Upper lobe of right lung (tissue), 1 donor: Measurements from ENCODE around the gene NEK10. TPM values are rescaled to one million over a fixed set of nuclear protein-coding genes. Genes with fewer than 3 reads are reported as not detected.

Experiments used
- ATAC-seq: fragments of 200-7000 bp; cut with Tn5 transposase; one replicate; pipeline ENCODE4 v1.9.1; 2020; ENCODE audit warnings: mild to moderate bottlenecking, moderate library complexity
- DNase-seq: peaks from one replicate; pipeline ENCODE4 v3.0.0-alpha.2; 2020
- H3K27ac ChIP-seq: fragments of 200-600 bp; one replicate; pipeline ENCODE4 v1.8.0; 2022
- H3K27me3 ChIP-seq: fragments of 200-600 bp; one replicate; pipeline ENCODE4 v1.8.0; 2022; ENCODE audit warnings: mild to moderate bottlenecking
- H3K36me3 ChIP-seq: fragments of 200-600 bp; one replicate; pipeline ENCODE4 v1.8.0; 2022
- H3K4me1 ChIP-seq: fragments of 200-600 bp; one replicate; pipeline ENCODE4 v1.8.0; 2022
- H3K4me3 ChIP-seq: fragments of 200-600 bp; one replicate; pipeline ENCODE4 v1.8.0; 2022; ENCODE audit warnings: mild to moderate bottlenecking
- H3K9me3 ChIP-seq: fragments of 200-600 bp; one replicate; pipeline ENCODE4 v1.8.0; 2022
- intact Hi-C: fragments of 100-400 bp; cut with DNase I; formaldehyde crosslinking; loops from one replicate; pipeline ENCODE4 v1.11.0; 2022
- total RNA-seq: library from RNA; stranded (reverse); fragmentation: NEBNext Ultra II Directional; extraction: Animal tissue kit (Norgen Biotek cat#: 25700); gene quantifications from one replicate; pipeline ENCODE4 v1.2.1, GENCODE V29; 2021
- TF ChIP-seq, protein P1 (sequence below): fragments of 200-600 bp; IDR thresholded peaks from one replicate; pipeline ENCODE4 v1.8.0; 2022; ENCODE audit warnings: antibody characterized with exemption
- donor health status: DM: no; HTN: yes; CAD: no; lungs with severe emphysema.

Gene NEK10
- total RNA-seq, 1 donor from 2014 or later = 0.49 TPM

DNA sequence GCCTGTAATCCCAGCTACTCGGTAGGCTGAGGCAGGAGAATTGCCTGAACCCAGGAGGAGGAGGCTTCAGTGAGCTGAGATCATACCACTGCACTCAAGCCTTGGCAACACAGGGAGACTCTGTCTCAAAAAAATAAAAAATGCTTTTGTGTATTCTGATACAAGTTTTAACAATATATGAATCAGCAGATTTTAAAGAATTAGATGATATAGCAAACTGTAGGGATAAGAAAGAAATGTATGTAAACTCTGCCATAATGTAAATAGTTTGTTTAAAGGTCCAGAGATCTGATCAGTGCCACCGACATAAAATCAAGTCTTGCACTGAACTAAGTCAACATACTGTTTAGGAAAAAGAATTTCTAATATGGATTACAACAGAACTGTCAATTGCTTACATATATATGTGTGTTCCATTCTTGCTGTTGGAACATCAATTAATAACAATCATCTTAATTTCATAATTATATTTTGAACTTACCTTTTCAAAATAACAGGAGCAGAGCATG lies 208.3 kb downstream of the NEK10 start:
- intact Hi-C loops = no loop called here
- no peaks in the 10 kb centered on the region for H3K4me1 ChIP-seq
- ATAC-seq (no peak), DNase-seq (no peak)
- H3K27ac ChIP-seq = no peak overlapping the region
- H3K9me3 ChIP-seq = no peaks in the 10 kb centered on the region
- no peak overlapping the region for H3K4me3 ChIP-seq
- no peaks in the 10 kb centered on the region for H3K36me3 ChIP-seq
- TF ChIP-seq, protein P1, sequence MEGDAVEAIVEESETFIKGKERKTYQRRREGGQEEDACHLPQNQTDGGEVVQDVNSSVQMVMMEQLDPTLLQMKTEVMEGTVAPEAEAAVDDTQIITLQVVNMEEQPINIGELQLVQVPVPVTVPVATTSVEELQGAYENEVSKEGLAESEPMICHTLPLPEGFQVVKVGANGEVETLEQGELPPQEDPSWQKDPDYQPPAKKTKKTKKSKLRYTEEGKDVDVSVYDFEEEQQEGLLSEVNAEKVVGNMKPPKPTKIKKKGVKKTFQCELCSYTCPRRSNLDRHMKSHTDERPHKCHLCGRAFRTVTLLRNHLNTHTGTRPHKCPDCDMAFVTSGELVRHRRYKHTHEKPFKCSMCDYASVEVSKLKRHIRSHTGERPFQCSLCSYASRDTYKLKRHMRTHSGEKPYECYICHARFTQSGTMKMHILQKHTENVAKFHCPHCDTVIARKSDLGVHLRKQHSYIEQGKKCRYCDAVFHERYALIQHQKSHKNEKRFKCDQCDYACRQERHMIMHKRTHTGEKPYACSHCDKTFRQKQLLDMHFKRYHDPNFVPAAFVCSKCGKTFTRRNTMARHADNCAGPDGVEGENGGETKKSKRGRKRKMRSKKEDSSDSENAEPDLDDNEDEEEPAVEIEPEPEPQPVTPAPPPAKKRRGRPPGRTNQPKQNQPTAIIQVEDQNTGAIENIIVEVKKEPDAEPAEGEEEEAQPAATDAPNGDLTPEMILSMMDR = no peak
- H3K27me3 ChIP-seq = no peaks in the 10 kb centered on the region

DNA sequence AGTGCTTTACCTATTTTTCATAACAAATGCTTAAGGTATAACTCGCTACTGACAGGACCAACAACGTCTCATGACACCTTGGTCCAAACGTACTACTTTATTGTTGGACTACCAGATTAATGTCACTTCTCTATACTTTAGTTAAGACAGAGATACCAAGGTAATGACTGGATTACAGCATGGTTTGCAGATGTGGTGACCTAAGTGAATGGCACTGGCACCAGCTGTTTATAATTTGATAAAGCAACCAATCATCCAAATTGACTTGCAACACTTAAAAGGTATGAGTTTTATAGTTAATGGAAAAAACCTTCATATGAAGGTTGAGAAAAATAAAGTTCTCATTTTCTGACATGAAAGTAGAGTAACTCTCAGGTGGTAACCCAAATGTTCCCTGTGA lies 209.0 kb downstream of the NEK10 start:
- TF ChIP-seq, protein P1 = no peak
- DNase-seq (no peak), ATAC-seq (no peak)
- Histone ChIP-seq H3K36me3 (no peaks in the 10 kb centered on the region), H3K4me3 (no peak overlapping the region), H3K27me3 (no peaks in the 10 kb centered on the region), H3K27ac (no peak overlapping the region), H3K4me1 (no peaks in the 10 kb centered on the region), H3K9me3 (no peaks in the 10 kb centered on the region)
- intact Hi-C loops = no loop called here

DNA sequence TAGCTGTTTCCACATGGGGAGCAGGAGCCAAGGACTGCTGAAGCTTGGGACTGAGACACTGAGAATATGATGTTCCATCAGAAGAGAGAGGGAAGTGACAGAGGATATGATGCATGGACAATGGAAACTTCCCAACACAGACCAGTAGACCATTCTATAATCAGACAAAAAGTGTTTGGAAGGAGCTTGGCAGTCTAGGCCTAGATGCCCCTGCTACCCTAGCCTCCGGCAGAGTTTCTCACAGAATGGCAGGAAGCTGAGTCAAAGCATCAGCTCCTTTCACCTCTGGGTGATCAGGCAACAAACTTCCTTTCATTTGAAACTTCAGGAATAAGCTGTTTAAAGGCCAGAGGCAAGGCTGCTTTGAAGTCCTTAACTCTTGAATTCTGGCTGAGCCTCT lies 222.0 kb downstream of the NEK10 start:
- ATAC-seq (no peak), DNase-seq (no peak)
- TF ChIP-seq, protein P1 = no peak
- H3K27me3 ChIP-seq = no peaks in the 10 kb centered on the region
- H3K4me1 ChIP-seq = no peaks in the 10 kb centered on the region
- no peak overlapping the region for H3K4me3 ChIP-seq
- no peaks in the 10 kb centered on the region for H3K36me3 ChIP-seq
- H3K9me3 ChIP-seq = no peaks in the 10 kb centered on the region
- intact Hi-C loops = no loop called here
- H3K27ac ChIP-seq = peak overlapping the region; percentile 5

DNA sequence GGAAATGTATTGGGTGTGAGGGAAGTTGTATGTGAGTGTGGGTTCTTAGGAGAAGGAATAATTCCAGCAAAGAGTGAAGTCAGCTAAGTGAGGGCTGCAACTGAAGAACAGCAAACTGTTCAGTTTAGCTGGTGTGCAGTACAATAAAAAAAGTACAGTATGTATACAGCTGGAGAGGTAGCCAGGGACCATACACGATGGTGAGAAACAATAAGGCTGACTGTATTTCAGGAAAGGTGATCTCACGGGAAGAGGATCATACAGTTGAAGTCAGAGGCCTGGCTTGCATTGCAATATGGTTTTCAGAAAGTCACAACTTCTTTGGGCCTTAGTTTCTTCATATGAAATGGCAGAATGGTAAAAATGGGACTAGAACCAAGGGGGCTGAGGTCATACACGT lies 222.4 kb downstream of the NEK10 start:
- peak overlapping the region; percentile 5 for H3K27ac ChIP-seq
- intact Hi-C loops = no loop called here

DNA sequence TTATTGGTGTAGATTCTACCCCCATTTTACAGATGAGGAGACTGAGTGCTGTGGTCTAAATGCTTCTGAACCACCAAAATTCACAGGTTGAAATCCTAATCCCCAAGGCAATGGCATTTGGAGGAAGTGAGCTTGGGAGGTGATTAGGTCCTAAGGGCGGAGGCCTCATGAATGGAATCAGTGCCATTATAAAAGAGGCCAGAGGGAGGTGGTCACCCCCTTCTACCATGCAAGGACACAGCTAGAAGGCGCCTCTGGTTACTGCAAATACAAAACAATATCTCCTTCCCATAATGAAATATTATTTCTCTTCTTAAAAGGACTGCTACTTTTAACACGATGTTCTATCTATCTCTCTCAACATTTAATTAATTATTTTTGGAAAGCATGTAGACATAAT lies 223.5 kb downstream of the NEK10 start:
- Histone ChIP-seq H3K36me3 (no peaks in the 10 kb centered on the region), H3K27ac (no peak overlapping the region), H3K27me3 (no peaks in the 10 kb centered on the region), H3K9me3 (no peaks in the 10 kb centered on the region), H3K4me3 (no peak overlapping the region), H3K4me1 (no peaks in the 10 kb centered on the region)
- TF ChIP-seq, protein P1 = no peak
- no peak for DNase-seq
- intact Hi-C loops = no loop called here
- ATAC-seq = no peak

More for the DNA sequence above, 222.4 kb downstream of the NEK10 start:
- Histone ChIP-seq H3K4me3 (no peak overlapping the region), H3K4me1 (no peaks in the 10 kb centered on the region), H3K9me3 (no peaks in the 10 kb centered on the region), H3K36me3 (no peaks in the 10 kb centered on the region), H3K27me3 (no peaks in the 10 kb centered on the region)
- TF ChIP-seq, protein P1 = no peak
- DNase-seq (no peak), ATAC-seq (no peak)

DNA sequence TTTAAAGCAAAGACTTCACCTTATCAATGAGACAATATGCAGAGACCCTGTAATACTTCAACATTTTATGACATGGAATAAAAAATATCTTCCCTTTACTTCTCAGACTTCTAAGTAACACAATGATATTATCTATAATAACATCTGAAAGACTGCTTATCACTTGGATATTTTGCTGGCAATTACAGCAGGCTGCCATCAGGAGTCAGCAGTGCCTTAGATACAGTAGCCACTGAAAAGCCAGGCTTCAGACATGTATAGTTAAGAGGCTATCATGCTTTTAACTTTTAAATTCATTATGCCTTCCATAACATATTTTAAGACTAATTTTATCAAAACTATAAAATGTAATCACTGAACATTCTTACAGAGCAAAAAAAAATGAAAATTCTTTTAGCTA lies 227.5 kb downstream of the NEK10 start:
- H3K4me1 ChIP-seq = no peaks in the 10 kb centered on the region
- H3K27me3 ChIP-seq = no peaks in the 10 kb centered on the region
- intact Hi-C loops = no loop called here

More for the DNA sequence above, 227.5 kb downstream of the NEK10 start:
- H3K9me3 ChIP-seq = no peaks in the 10 kb centered on the region
- DNase-seq (no peak), ATAC-seq (no peak)
- H3K4me3 ChIP-seq = no peak overlapping the region
- TF ChIP-seq, protein P1 = no peak
- no peak overlapping the region for H3K27ac ChIP-seq
- no peaks in the 10 kb centered on the region for H3K36me3 ChIP-seq
